ENCODE data around the gene GCLC. TPM values are rescaled to one million over a fixed set of nuclear protein-coding genes. Genes with fewer than 3 reads are reported as not detected.
"Not testable (repeated sequence)": the region's sequence is repeated elsewhere in the genome, so short reads cannot be mapped to it uniquely, and the experiment has no call there.

GCLC gene
- total RNA-seq, 1 experiment from 2014 or later = 37.2 TPM

GRCh38 chr6:53481323-53481722 is 63.6 kb downstream of the GCLC start:
- ChIA-PET POLR2A (no interaction called here), CTCF (no interaction called here)
- H3K27me3 ChIP-seq (ENCODE audit: control insufficient read depth, insufficient read depth, low read length) = peaks cover 5% of the 10 kb centered on the region; the same call in 1 of the 2 replicates
- no TSS peak for BruUV-seq (replicated peaks)
- H3K36me3 ChIP-seq (ENCODE audit: control insufficient read depth, insufficient read depth, low read length) = no peaks in the 10 kb centered on the region
- H3K9me3 ChIP-seq (ENCODE audit: control insufficient read depth, insufficient read depth, low read depth, low read length) = no peaks in the 10 kb centered on the region
- in situ Hi-C loops (cut with HindIII; ENCODE audit: low pct_unique_long_range_greater_than_20kb, low sequenced_read_pairs) = no loop called here
- no peak overlapping the region for H3K27ac ChIP-seq (ENCODE audit: low read length)
- intact Hi-C loops (cut with micrococcal nuclease; ENCODE audit: unreplicated experiment) = no loop called here
- no peak overlapping the region for H3K4me3 ChIP-seq (ENCODE audit: low read depth in 2 of 2, low read length in 2 of 2)
- H3K4me1 ChIP-seq (ENCODE audit: control insufficient read depth, insufficient read depth, low read length) = no peaks in the 10 kb centered on the region; the same call in 1 of the 2 replicates
- no peak for DNase-seq (ENCODE audit: low read depth, low spot score)
- no peak for TF ChIP-seq SIN3A (IDR thresholded peaks at IDR 0.05; ENCODE audit: borderline replicate concordance, insufficient read depth, low read depth, low read length)
- TF ChIP-seq POLR2AphosphoS5 (IDR thresholded peaks at IDR 0.05; ENCODE audit: low read depth, low read length) = no peak
- no peak for TF ChIP-seq REST (IDR thresholded peaks at IDR 0.05; ENCODE audit: insufficient read depth in 1 of 2, low read depth in 2 of 2, low read length in 1 of 2)
- TF ChIP-seq TCF7L2 (IDR thresholded peaks at IDR 0.05; ENCODE audit: low read depth, low read length) = no peak
- no peak for TF ChIP-seq CTCF (IDR thresholded peaks at IDR 0.05)
- ATAC-seq = no peak

GRCh38 chr6:53480774-53481173 is 64.1 kb downstream of the GCLC start:
- intact Hi-C loops (cut with micrococcal nuclease; ENCODE audit: unreplicated experiment); ATAC-seq; H3K27ac ChIP-seq (ENCODE audit: low read length); H3K9me3 ChIP-seq (ENCODE audit: control insufficient read depth, insufficient read depth, low read depth, low read length); POLR2A ChIA-PET; BruUV-seq (replicated peaks); DNase-seq (ENCODE audit: low read depth, low spot score); in situ Hi-C loops (cut with HindIII; ENCODE audit: low pct_unique_long_range_greater_than_20kb, low sequenced_read_pairs); CTCF ChIA-PET; H3K4me3 ChIP-seq (ENCODE audit: low read depth in 2 of 2, low read length in 2 of 2); H3K27me3 ChIP-seq (ENCODE audit: control insufficient read depth, insufficient read depth, low read length); H3K4me1 ChIP-seq (ENCODE audit: control insufficient read depth, insufficient read depth, low read length); H3K36me3 ChIP-seq (ENCODE audit: control insufficient read depth, insufficient read depth, low read length): not testable (repeated sequence)

GRCh38 chr6:53479871-53480270 is 65.0 kb downstream of the GCLC start:
- ATAC-seq (no peak), DNase-seq (ENCODE audit: low read depth, low spot score) (no peak)
- intact Hi-C loops (cut with micrococcal nuclease; ENCODE audit: unreplicated experiment) (no loop called here), in situ Hi-C loops (cut with HindIII; ENCODE audit: low pct_unique_long_range_greater_than_20kb, low sequenced_read_pairs) (no loop called here)
- Histone ChIP-seq H3K9me3 (ENCODE audit: control insufficient read depth, insufficient read depth, low read depth, low read length) (no peaks in the 10 kb centered on the region), H3K4me3 (ENCODE audit: low read depth in 2 of 2, low read length in 2 of 2) (no peak overlapping the region), H3K27ac (ENCODE audit: low read length) (no peak overlapping the region), H3K36me3 (ENCODE audit: control insufficient read depth, insufficient read depth, low read length) (no peaks in the 10 kb centered on the region), H3K4me1 (ENCODE audit: control insufficient read depth, insufficient read depth, low read length) (no peaks in the 10 kb centered on the region; the same call in 1 of the 2 replicates), H3K27me3 (ENCODE audit: control insufficient read depth, insufficient read depth, low read length) (no peaks in the 10 kb centered on the region)
- TF ChIP-seq CTCF (IDR thresholded peaks at IDR 0.05) = no peak
- no peak for TF ChIP-seq SIN3A (IDR thresholded peaks at IDR 0.05; ENCODE audit: borderline replicate concordance, insufficient read depth, low read depth, low read length)
- no peak for TF ChIP-seq REST (IDR thresholded peaks at IDR 0.05; ENCODE audit: insufficient read depth in 1 of 2, low read depth in 2 of 2, low read length in 1 of 2)
- TF ChIP-seq TCF7L2 (IDR thresholded peaks at IDR 0.05; ENCODE audit: low read depth, low read length) = no peak
- no peak for TF ChIP-seq POLR2AphosphoS5 (IDR thresholded peaks at IDR 0.05; ENCODE audit: low read depth, low read length)
- CTCF ChIA-PET = no interaction called here
- POLR2A ChIA-PET = no interaction called here
- BruUV-seq (replicated peaks) = no TSS peak

Data from Panc1 (cell line).